Limb (tissue), 2 donors: ENCODE results near the gene CHRM5.
A peak's percentile ranks its signal among the peaks of the same experiment; 100 is the strongest.

Source experiments
- DNase-seq, 2 donors: peaks; one replicate each; pipeline ENCODE4 v3.0.0-alpha.2; 2016; ENCODE audit errors: extremely low spot score in 2 of 2

Gene CHRM5, protein sequence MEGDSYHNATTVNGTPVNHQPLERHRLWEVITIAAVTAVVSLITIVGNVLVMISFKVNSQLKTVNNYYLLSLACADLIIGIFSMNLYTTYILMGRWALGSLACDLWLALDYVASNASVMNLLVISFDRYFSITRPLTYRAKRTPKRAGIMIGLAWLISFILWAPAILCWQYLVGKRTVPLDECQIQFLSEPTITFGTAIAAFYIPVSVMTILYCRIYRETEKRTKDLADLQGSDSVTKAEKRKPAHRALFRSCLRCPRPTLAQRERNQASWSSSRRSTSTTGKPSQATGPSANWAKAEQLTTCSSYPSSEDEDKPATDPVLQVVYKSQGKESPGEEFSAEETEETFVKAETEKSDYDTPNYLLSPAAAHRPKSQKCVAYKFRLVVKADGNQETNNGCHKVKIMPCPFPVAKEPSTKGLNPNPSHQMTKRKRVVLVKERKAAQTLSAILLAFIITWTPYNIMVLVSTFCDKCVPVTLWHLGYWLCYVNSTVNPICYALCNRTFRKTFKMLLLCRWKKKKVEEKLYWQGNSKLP

DNA sequence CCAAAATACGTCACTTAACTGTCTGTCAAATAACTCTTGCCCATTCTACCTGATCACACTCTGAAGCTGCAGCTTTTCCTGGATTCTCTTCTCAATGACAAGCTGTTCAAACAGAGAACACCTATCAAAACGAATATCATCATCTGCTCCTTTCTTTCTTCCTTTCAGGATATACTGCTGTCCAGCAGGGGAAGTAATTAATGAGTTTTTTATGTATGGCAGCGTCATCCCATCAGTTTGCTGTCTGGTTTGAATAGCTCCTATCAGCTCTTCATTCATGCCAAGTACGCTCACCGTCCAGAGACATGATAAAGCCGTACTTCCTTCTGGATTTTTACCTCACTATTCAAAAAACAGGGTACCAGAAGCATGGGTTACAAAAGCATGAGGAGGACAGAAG lies at the start of gene CHRM5:
CHRM5 (plus strand) TSS at position 274 of the 400 bp plus-strand sequence. CDS start 94,221 bp downstream, outside the sequence.
- no peak for DNase-seq

DNA sequence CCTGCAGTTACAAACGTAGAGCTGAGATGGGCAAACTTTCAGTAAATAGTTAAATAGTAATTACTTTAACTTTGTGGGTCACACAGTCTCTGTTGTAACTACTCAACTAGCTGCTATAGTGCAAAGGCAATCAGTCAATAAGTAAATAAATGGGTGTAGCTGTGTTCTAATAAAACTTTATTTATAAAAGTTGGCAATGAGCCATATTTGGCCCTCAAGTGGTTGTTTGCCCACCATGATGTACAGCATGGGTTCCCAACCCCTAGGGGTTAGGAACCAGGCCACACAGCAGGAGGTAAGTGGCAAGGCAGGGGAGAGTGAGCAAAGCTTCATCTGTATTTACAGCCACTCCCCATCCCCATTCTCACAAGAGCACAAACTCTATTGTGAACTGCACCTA lies 44.9 kb upstream of the CHRM5 start:
- no peak for DNase-seq

DNA sequence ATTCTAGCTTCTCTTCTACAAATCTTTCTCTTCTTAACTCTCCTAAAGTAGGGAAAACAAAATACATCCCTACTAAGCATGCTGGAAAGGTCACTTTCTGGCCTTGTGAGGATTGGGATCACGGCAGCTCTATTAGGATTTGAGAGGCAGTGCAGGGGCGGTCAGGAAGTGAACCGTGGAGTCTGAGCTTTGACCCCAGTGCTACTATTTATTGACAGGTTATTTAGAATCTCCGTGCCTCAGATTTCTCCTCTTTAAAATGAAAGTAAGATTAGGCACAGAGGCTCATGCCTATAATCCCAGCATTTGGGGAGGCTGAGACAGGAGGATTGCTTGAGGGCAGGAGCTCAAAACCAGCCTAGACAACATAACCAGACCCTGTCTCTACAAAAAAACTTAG lies 42.0 kb upstream of the CHRM5 start:
- no peak for DNase-seq

DNA sequence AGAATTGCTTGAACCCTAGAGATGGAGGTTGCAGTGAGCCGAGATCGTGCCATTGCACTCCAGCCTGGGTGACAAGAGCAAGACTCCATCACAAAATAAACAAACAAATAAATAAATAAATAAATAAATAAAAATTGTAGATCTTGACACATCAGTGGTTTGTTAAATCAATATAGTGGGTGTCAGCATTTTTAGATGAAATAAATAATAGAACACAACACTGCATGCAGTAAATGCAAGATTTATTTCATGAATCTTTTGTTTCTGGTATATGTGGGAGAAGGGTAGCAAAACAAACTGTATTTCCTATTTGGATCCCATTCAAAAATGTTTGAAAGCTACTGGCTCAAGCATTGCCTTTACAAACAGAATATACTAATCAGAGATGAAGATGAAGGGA lies 35.6 kb upstream of the CHRM5 start:
- no peak for DNase-seq

DNA sequence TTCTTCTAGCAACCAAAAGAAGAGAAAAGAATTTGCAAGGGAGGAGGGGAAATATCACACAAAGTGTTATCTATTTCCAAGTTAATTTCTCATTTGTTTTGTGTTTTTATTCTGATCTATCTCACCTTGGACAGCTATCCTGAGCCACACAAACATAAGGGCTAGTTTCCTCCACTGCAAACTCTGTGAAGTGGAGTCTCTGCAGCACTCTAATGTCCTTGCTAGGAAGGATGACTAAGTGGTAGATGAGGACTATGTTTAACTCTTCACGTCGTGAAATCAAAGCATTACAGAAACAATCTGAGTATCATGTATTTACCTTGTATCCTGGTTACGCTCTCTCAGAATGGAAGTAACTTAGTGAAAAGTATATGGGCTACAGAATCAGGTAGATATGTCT lies 33.9 kb upstream of the CHRM5 start:
- DNase-seq, result no peak

DNA sequence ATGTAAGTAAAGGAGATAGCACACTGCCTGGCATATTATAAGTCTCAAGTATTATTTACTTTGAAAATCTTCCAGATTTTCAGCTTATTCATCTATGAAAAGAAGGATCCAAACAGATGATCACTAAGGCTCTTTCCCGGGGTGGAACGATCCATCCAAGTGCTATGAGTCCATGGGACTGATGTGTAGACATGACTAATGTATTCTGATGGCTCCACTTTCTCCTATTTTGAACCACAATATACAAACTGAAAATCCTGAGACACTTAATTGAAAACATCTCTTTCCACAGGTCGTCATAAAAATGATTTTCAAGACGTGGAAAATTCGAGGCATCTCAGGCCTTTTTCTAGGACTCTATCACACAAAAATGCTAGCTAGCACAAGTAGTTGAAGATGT lies 33.4 kb upstream of the CHRM5 start:
- DNase-seq, result no peak

DNA sequence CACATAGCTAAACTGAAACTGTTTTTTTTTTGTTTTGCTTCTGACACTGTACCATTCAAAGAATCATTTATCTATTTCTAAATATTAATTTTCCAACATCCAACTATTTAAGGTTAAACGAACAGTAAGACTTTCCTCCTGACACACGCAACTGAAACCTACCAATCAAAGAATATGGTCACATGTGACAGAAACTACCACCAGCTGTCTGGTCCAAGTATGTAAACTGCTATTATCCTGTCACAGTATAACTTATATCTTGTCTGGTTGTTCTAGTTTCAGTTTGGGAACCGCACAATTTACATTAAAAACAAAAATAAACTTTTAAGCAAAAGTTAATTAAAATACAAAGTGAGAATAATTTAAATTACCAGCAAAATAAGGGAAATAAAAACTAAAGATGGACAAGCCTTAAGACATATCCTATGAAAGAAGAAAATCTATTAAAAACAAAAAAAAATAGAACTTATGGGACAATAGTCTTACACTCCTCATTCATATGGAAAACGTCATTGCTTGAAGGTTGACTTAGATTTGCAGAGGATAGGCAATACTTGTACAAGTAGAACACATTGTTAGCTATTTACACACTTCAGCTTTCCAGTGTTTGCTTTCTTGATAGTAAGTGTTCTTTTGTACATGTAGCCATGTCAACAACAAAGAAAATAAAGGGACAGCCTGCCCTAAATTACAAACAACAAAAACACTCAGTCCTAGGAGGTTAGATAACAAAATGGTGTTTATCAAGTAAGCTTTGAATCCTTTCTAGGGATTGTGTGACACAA lies 26.8 kb upstream of the CHRM5 start:
- DNase-seq, result no peak

DNA sequence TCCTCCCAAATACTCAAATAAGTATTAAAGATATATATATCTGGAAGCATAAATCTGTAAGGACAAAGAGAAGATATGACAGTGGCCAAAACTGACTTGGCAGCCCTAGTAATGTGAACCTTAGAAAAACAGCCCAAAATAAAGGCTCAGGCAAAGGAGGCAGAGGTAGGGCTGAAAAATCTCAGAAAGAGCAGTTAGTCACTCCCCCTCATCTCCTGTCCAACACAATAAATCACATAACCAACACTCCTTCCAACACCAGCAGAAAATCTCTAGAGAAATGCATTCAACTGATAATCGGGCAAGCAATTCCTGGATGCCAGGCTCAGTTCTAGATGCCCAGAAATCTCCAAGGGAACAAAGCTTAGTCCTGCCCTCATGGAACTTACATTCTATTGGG lies 22.1 kb upstream of the CHRM5 start:
- no peak for DNase-seq

DNA sequence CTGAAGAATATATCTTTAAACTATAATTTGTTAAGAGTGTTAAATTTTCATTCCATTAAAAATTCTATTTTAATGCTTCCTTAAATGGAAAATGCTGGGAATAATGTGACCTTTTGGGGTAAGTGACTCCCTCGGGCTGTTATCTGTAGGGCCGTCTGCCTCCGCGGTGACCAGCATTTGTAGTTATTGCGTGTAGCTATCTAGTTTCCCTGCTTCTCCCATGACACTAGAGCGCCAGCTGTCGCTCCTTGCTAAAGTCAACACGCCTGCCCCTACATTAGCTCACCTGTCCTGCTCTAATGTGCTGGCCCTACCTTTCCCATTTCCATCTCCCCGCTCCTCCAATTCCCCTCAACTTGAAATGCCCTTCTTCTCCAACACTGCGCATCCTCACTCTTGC lies 12.4 kb upstream of the CHRM5 start:
- DNase-seq, result no peak

DNA sequence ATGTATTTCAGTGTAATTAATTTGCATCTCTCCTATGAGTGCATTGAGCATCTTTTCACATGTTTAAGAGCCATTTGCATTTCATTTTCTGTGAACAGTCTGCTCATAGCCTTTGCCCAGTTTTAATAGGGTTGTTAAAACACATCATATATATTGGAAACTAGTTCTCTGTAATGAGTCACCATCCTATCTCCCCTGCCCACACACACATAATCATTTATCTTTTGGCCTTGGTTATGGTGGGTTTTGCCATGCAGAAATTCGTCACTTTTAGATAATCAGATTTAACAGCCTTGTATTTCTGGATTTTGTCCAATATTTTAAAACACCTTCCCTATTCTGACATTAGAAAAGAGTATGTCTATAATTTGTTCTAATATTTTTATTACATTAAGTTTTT lies 11.9 kb upstream of the CHRM5 start:
- DNase-seq, result no peak

DNA sequence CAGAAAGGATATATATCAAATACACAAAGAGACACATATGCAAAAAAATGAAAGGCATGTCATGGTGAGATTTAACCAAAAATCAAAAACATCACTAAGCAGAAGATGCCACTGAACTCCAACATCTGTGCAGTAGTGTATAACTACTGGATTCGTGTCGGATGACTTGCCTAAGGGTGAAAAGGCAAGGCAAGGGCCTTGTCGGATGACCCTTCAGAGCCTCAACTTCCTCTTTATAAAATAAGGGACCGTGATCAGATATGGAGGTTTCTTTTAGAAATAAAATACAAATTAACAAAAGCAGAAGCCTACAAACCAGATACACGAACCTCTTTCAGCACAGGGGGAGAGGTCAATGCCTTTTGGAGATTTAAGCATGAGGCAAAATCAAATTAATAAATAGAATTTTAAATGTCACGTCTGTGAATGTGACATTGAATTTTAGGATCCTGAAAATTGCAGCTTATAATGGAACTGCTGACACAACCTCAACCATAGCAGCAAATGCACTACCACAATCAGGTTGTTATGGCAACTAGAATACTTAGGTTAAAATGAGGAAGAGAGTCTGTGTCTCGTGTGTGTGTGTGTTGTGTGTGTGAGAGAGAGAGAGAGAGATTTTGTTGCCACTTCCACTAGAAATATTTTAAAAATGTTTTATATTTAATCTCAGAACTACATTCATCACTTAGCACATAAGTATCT lies 8.3 kb upstream of the CHRM5 start:
- DNase-seq, result no peak

DNA sequence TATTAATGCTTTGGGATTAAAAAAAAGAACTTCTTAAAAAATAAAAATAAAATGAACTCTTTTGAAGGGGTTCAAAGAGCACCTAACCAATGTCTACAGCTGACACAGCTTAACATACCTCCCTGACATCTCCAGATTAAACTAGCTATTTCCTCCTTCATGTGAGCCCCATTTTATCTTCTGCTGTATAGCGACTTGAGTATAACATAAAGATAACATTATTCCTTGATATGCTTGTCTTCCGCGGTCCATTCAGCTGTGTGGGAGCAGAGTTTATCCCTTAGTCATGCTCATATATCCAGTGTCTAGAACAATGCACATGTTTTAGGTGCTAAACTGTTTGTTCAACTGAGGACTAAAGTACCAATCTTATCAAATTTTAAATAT lies 7.8 kb upstream of the CHRM5 start:
- no peak for DNase-seq

DNA sequence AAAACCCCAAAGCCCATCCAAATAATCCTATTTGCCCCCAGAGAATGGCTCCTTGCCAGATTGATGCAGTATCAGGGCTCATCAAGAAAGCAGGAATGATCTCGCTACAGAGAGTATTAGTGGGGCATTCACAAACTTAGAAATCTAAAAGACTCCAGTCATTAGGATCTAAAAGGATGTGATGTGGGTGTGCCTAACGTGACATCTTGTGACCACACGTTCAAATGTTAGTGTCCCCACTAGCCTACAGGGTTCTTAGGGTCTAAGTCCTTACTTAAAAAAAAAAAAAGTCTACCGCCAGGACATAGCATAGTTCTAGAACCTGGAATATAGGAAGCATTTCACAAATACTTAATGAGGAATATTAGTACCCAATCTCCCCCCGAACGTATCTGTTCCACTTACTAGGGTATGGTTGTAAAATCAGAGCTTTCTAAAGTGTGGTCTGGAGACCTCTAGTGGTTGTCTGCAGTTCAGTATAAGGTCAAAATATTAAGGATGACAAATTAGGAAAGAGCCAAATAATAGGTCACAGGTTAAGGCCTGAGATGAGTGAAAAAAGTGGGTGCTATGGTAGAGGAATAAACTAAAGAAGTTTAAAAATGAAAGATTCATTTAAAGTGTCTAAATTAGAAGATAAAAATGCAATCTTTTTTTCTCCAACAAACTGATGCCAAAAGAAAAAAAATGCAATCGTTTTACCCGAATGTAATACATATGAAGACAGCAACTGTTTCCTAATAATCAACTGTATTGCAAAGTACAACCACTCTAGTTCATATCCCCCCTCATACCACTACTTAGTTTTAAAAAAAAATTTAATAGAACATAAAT lies 4.2 kb upstream of the CHRM5 start:
- DNase-seq, result peak in 1 of 2 donors; percentile 34

DNA sequence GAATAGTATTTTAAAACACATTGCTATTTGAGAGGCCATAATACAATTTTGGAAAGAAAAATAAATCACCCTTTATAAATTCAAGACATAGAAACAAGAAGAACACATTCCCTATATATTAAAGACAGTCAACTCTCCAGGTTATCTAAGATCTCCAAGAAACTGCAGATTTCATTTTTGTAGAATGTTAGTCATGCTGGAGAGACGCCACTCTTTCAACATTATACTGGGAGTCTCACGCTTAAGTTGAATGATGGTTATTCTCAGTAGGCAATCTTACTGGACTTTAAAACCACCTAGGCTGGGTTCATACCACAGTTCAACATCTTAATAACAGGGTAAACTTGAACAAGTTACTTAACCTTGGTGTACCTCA lies 3.6 kb upstream of the CHRM5 start:
- no peak for DNase-seq

DNA sequence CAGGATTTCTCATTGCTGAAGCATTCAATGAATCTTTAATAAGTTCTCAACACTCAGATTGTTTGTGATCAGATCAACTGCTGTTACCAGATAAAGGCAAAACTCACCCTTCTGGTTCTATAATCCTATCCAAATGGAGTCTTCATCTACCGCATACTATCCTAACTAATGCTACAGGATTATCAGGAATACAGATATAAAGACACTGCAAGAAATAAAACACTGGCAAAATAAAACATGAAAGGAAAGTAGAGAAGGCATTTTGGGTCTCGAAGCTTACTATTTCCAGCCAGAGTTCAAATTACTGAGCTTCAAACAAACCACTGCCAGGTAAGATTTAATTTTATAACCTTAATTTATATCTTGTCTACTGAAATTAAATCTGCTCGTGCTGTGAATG lies 524 bp downstream of the CHRM5 start:
- DNase-seq, result no peak

DNA sequence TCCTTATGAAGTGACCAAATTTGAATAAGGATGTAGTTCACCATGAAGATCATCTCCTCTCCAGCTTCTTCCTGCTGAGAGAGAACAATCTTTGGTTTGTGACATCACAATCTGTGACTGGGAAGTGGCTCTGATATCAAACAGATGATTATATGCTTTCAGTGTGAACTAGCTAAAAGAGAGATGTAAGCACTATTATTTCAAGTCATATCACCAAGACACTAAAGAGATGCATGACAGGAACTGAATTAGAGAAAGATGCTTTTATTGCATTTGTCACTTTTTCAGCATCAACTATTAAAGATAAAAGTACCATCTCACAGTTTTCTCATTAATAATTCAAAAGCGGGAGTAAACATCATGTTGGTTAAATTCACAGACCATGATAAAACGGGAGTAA lies 3.5 kb downstream of the CHRM5 start:
- no peak for DNase-seq

DNA sequence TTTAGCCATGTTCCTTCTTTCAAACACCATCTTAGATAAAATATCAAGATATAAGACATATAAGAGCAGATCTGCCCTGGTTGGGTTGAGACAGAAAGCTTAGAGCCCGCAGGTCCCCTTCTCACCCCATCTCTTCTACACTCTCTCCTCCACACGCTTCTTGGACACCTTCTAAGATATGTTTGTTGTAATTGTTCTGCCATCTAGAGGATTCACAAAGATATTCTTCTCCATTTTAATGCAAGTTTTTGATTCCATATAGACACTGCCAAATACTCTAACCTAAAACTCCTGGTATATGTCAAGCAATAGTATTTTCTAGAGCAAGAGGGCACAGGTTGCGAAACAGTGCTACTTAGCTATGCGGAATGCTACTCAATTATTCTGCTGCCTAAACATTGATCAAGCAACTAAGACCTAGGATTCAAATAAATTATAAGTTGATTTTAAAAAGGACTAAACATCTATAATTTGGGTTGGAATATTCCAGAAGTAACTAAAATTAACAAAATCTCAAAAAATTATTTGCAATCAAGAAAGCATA lies 6.8 kb downstream of the CHRM5 start:
- no peak for DNase-seq

DNA sequence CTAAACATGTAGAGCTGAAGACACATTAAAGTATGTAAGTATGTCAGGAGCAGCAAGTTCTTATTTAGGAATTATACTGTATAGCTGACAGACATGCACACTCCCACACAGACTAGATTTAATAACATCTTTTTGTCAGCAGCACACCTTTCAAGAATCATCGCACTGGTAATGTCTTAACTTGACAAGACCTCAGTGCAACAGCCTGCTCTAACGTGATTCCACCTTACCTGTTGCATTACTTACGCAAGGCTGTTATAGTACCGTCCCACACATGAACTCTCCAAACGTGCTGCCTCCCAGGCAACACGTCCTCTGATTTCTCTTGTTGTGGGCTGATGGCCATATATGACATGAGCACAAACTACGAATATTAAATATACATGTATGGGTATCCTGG lies 11.9 kb downstream of the CHRM5 start:
- DNase-seq, result no peak

DNA sequence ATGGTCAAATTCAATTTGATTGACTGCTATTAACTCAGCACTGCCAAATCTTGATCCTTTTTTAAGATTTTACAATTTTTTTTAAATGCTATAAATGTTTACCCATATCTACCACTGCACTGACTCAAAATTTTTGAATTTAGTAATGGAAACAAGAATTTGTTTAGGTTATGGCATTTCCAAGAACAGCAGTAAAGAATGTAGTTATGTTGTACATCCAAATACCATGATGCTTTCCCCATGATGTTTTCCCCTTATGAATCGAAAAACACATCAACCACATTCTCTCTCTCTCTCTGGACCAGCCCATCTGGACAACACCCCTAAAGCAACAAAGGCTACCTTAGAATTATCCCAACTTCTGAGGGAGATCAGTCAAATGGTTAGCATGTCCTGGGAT lies 14.2 kb downstream of the CHRM5 start:
- no peak for DNase-seq

DNA sequence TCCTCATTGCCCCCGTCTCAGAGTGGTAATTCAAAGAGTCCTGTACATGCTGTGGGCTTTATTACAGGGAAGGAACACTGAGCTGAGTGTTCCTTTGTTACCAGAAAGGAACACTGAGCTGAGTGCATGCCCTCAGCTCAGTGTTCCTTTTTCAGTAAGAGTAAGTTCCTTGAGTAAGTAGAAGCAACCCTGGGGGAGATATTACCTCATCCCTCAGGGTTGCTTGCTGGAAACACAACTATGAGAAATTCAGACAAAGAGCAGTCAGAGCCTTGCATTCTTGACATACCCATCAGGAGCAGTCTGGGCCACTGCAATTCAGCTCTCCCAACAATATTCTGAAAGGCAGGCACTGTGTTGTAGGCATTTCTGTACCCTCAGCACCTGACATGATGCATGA lies 17.0 kb downstream of the CHRM5 start:
- DNase-seq, result no peak

DNA sequence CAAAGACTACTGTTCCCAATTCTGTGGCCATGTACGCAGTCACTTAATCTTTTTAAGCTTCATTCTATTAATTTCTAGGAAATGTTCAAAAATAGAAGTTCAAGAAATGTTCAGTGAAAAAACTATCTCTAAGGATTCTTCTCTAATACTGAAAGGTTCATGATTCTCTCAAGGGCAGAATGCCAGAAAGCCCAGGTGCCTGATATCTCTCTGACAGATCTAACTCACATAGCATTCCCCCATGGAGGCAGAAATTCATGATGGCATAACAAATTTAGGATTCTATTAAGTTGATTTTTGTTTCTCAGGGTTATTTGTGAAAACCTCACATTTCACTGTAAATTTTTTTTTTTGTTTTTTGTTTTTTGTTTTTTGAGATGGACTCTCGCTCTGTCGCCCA lies 17.5 kb downstream of the CHRM5 start:
- DNase-seq, result no peak
